HCT116 (cell line): ENCODE data around the gene CYTL1.

Source experiments
- CBX3 ChIP-seq: IDR thresholded peaks from 2 replicates; pipeline ENCODE4 v1.6.1; 2012; ENCODE audit warnings: low read depth
- CEBPB ChIP-seq: IDR thresholded peaks from 2 replicates; pipeline ENCODE4 v1.6.1; 2012; ENCODE audit warnings: low read depth
- EZH2 ChIP-seq: fragments of 200-600 bp; sonication (generic); IDR thresholded peaks from 2 replicates; pipeline ENCODE4 v1.6.1; 2017; ENCODE audit warnings: antibody characterized with exemption, mixed run types
- EZH2phosphoT487 ChIP-seq: fragments of 200-600 bp; IDR thresholded peaks from 2 replicates; pipeline ENCODE4 v1.6.1; 2018; ENCODE audit warnings: antibody characterized with exemption, borderline replicate concordance
- FOSL1 ChIP-seq: IDR thresholded peaks from 2 replicates; pipeline ENCODE4 v1.6.1; 2012; ENCODE audit warnings: low read depth
- POLR2A ChIP-seq: IDR thresholded peaks from 2 replicates; pipeline ENCODE4 v1.7.0; 2011; ENCODE audit warnings: borderline replicate concordance; ENCODE audit not compliant: insufficient read depth, insufficient read length; ENCODE audit errors: extremely low read depth
- POLR2AphosphoS5 ChIP-seq: IDR thresholded peaks from 2 replicates; pipeline ENCODE4 v1.6.1; 2011; ENCODE audit warnings: mild to moderate bottlenecking, low read depth, low read length, moderate library complexity
- RAD21 ChIP-seq: IDR thresholded peaks from 2 replicates; pipeline ENCODE4 v1.6.1; 2012; ENCODE audit warnings: low read depth, mild to moderate bottlenecking
- SP1 ChIP-seq: IDR thresholded peaks from 2 replicates; pipeline ENCODE4 v1.6.1; 2012; ENCODE audit warnings: low read depth
- SRF ChIP-seq: IDR thresholded peaks from 2 replicates; pipeline ENCODE4 v1.6.1; 2012; ENCODE audit warnings: low read depth
- YY1 ChIP-seq: IDR thresholded peaks from 2 replicates; pipeline ENCODE4 v1.6.1; 2011; ENCODE audit warnings: low read length, low read depth, moderate library complexity, mild to moderate bottlenecking; ENCODE audit not compliant: insufficient replicate concordance; ENCODE audit errors: extremely low read depth
- TF ChIP-seq, protein P1 (sequence below), 3 experiments: fragments of 200-600 bp in 1 of 3; sonication (generic) in 1 of 3; IDR thresholded peaks in 2 of 3; conservative IDR thresholded peaks in 1 of 3; 2 replicates each; pipeline ENCODE4 v1.5.1; 2012 to 2017; ENCODE audit warnings: low read depth in 2 of 3, low read length in 2 of 3, antibody characterized with exemption in 1 of 3, borderline replicate concordance in 1 of 3, control low read depth in 1 of 3, mild to moderate bottlenecking in 1 of 3, mixed read lengths in 1 of 3, mixed run types in 1 of 3, moderate library complexity in 1 of 3; ENCODE audit not compliant: insufficient read depth in 1 of 3
- TF ChIP-seq, protein P2 (sequence below): IDR thresholded peaks from 2 replicates; pipeline ENCODE4 v1.6.1; 2012

DNA sequence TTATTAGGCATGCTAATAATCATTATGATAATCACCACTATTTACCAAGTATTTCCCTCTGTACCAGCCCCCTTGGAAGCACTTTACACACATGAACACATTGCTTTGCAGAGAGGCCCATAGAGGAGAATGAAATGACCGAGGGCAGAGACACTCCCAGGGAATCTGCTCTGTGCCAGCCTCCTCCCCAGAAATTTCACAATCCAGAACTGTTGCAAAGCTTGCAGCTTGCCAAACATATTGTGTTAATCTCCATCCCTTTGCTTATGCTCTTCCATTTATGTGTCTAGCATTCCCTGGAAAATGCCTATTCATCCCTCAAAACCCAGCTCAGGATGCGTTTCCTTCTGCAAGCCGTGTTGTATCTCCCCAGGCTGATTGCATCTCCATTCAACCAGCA, 37.8 kb downstream of the CYTL1 start:
- no peak for TF ChIP-seq YY1
- no peak for TF ChIP-seq POLR2A
- TF ChIP-seq, protein P1, sequence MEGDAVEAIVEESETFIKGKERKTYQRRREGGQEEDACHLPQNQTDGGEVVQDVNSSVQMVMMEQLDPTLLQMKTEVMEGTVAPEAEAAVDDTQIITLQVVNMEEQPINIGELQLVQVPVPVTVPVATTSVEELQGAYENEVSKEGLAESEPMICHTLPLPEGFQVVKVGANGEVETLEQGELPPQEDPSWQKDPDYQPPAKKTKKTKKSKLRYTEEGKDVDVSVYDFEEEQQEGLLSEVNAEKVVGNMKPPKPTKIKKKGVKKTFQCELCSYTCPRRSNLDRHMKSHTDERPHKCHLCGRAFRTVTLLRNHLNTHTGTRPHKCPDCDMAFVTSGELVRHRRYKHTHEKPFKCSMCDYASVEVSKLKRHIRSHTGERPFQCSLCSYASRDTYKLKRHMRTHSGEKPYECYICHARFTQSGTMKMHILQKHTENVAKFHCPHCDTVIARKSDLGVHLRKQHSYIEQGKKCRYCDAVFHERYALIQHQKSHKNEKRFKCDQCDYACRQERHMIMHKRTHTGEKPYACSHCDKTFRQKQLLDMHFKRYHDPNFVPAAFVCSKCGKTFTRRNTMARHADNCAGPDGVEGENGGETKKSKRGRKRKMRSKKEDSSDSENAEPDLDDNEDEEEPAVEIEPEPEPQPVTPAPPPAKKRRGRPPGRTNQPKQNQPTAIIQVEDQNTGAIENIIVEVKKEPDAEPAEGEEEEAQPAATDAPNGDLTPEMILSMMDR (IDR thresholded peaks at IDR 0.05 in 2 of 3, conservative IDR thresholded peaks at IDR 0.05 in 1 of 3; ENCODE audit: borderline replicate concordance in 1 of 3, insufficient read depth in 1 of 3, low read depth in 2 of 3, low read length in 2 of 3), result no peak
- TF ChIP-seq EZH2, result no peak
- no peak for TF ChIP-seq SP1
- no peak for TF ChIP-seq CBX3
- no peak for TF ChIP-seq EZH2phosphoT487
- TF ChIP-seq FOSL1, result no peak
- TF ChIP-seq, protein P2, sequence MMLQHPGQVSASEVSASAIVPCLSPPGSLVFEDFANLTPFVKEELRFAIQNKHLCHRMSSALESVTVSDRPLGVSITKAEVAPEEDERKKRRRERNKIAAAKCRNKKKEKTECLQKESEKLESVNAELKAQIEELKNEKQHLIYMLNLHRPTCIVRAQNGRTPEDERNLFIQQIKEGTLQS, result no peak
- no peak for TF ChIP-seq POLR2AphosphoS5
- no peak for TF ChIP-seq SRF
- no peak for TF ChIP-seq CEBPB
- no peak for TF ChIP-seq RAD21
